ENCODE data around the gene BRD9.

Gene BRD9

DNA sequence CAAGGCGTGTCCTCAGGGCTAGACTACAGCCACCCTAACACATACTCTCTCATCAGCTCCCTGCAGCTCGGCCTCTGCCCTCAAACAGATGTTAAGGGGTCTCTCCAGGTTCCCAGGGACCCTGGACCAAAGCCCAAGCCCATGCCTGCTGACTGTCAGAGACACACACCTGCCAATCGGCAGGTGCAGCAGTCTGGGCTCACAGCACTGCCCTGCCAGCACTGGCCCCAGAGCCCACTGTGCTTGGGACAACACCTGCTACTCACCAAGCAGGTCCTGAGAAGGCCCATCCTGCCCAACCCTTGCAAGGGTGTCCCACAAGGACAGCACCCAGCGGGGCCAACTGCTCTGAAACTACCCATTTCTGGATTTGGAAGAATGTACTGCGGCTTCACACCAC, 21.6 kb downstream of the BRD9 start:
- TF ChIP-seq, protein P1, sequence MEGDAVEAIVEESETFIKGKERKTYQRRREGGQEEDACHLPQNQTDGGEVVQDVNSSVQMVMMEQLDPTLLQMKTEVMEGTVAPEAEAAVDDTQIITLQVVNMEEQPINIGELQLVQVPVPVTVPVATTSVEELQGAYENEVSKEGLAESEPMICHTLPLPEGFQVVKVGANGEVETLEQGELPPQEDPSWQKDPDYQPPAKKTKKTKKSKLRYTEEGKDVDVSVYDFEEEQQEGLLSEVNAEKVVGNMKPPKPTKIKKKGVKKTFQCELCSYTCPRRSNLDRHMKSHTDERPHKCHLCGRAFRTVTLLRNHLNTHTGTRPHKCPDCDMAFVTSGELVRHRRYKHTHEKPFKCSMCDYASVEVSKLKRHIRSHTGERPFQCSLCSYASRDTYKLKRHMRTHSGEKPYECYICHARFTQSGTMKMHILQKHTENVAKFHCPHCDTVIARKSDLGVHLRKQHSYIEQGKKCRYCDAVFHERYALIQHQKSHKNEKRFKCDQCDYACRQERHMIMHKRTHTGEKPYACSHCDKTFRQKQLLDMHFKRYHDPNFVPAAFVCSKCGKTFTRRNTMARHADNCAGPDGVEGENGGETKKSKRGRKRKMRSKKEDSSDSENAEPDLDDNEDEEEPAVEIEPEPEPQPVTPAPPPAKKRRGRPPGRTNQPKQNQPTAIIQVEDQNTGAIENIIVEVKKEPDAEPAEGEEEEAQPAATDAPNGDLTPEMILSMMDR (IDR thresholded peaks at IDR 0.05) = no peak
- H3K4me3 Mint-ChIP-seq = no peak overlapping the region
- H3K27ac Mint-ChIP-seq = no peak overlapping the region
- peaks cover 15% of the 10 kb centered on the region for H3K4me1 Mint-ChIP-seq
- H3K9me3 Mint-ChIP-seq = no peaks in the 10 kb centered on the region
- no peaks in the 10 kb centered on the region for H3K27me3 Mint-ChIP-seq (ENCODE audit: low read depth, poor library complexity)
- DNase-seq = no peak
- peaks cover 79% of the 10 kb centered on the region for H3K36me3 Mint-ChIP-seq (ENCODE audit: low read depth)

DNA sequence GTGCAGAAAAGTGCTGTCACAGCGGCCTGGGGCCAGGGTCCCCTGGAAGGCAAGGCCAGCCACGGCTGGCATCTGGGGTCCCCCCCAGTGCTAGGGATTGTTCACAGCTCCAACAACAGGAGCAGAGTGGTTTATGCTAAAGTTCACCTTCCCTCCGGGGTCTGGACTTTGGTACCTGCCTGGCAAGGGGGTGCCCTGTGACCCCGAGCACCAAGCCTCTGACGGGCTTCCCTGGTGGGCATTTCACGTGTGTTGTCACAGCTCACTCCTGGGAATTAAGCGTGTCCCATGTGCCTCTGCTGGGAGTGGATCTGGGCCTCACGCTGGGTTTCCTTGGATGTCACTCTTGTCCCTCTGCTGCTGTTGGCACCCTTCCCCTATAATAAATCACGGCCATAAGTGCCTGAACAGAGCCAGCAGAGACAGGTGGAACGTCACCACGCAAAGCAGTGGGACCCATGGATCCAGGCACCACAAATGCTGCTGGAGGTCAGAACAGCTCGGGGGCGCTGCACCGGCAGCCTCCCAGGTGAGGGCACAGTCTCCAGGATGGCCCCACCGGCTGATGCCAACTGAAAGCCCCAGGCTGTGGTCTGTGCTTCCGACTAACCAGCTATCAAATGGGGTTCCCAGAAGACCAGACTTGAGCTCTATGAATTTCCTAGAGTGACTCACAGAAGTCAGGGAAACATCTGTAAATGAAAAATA, 24.0 kb downstream of the BRD9 start:
- TF ChIP-seq, protein P1 (IDR thresholded peaks at IDR 0.05) = no peak
- no peaks in the 10 kb centered on the region for H3K9me3 Mint-ChIP-seq
- no peaks in the 10 kb centered on the region for H3K27me3 Mint-ChIP-seq (ENCODE audit: low read depth, poor library complexity)
- H3K36me3 Mint-ChIP-seq (ENCODE audit: low read depth) = peaks cover 62% of the 10 kb centered on the region
- no peak overlapping the region for H3K27ac Mint-ChIP-seq
- DNase-seq = no peak
- H3K4me1 Mint-ChIP-seq = peaks cover 13% of the 10 kb centered on the region
- H3K4me3 Mint-ChIP-seq = no peak overlapping the region

DNA sequence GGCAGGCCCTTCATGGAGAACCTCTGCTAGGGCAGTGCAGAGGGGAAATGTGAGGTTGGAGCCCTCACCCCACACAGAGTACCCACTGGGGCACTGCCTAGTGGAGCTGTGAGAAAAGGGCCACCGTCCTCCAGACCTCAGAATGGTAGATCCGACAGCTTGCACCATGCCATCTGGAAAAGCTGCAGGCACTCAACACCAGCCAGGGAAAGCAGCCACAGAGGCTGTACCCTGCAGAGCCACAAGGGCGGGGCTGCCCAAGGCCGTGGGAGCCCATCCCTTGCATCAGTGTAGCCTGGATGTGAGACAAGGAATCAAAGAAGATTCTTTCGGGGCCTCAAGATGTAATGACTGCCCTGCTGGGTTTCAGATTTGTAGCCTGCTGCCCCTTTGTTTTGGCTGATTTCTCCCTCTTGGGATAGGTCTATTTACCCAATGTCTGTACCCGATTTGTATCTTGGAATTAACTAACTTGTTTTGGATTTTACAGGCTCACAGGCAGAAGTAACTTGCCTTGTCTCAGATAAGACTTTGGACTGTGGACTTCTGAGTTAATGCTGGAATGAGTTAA, 25.2 kb downstream of the BRD9 start:
- Mint-ChIP-seq H3K36me3 (ENCODE audit: low read depth) (peaks cover 57% of the 10 kb centered on the region), H3K4me1 (peaks cover under 1% of the 10 kb centered on the region), H3K9me3 (no peaks in the 10 kb centered on the region), H3K27ac (no peak overlapping the region), H3K4me3 (no peak overlapping the region), H3K27me3 (ENCODE audit: low read depth, poor library complexity) (no peaks in the 10 kb centered on the region)
- TF ChIP-seq, protein P1 (IDR thresholded peaks at IDR 0.05) = no peak
- no peak for DNase-seq

DNA sequence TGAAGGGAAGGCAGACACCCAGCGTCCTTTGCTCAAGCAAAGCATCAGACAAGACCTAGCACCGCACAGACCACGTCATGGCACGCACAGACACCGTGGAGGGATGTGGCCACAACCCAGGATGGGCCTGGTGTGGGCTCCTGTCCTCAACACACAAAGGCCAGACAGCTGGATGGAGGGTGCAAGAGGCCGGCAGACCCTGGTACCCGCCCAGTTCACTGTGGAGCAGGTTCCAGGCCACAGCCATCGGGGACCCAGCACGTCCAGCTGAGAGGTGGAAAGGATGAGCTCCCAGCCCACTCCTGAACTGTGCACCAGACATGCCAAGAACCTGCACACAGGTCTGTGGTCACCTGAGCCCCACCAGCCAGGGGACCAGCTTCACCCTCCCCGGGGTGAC, 26.8 kb downstream of the BRD9 start:
- Mint-ChIP-seq H3K36me3 (ENCODE audit: low read depth) (peaks cover 48% of the 10 kb centered on the region), H3K4me3 (no peak overlapping the region), H3K27ac (no peak overlapping the region), H3K4me1 (no peaks in the 10 kb centered on the region), H3K9me3 (no peaks in the 10 kb centered on the region), H3K27me3 (ENCODE audit: low read depth, poor library complexity) (peaks cover 2% of the 10 kb centered on the region)
- TF ChIP-seq, protein P1 (IDR thresholded peaks at IDR 0.05) = no peak
- DNase-seq = no peak

DNA sequence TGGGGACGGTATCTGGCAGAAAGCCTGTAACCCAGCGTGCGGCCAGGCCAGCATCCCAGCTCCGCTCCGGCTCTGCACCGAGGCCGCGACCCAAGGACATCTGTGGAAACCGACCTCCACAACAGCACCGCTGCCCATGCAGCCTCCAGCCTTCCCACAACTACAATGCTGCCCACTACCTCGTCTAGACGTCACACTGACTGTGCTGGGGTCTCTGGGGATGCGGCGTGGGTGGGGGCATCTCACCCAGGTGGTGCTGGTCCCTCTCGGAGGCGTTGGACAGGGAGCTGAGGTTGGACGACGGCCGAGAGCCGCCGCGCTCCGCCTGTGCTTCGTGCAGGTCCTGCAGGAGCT, 27.5 kb downstream of the BRD9 start:
- no peaks in the 10 kb centered on the region for H3K9me3 Mint-ChIP-seq
- DNase-seq = no peak
- TF ChIP-seq, protein P1 (IDR thresholded peaks at IDR 0.05) = no peak
- no peaks in the 10 kb centered on the region for H3K4me1 Mint-ChIP-seq
- no peak overlapping the region for H3K27ac Mint-ChIP-seq
- H3K36me3 Mint-ChIP-seq (ENCODE audit: low read depth) = peaks cover 42% of the 10 kb centered on the region
- H3K27me3 Mint-ChIP-seq (ENCODE audit: low read depth, poor library complexity) = peaks cover 4% of the 10 kb centered on the region
- no peak overlapping the region for H3K4me3 Mint-ChIP-seq
